HepG2 (cell line): ENCODE data around the gene ETF1. TPM values are rescaled to one million over a fixed set of nuclear protein-coding genes. Genes with fewer than 3 reads are reported as not detected.

Experiments used
- ATAC-seq: fragments of 200-7000 bp; cut with Tn5 transposase; 3 replicates; pipeline ENCODE4 v1.9.1; 2020; ENCODE audit warnings: mild to moderate bottlenecking, moderate library complexity
- BruUV-seq: library from RNA; stranded (reverse); fragments of 400-500 nt; replicated peaks from 2 replicates; lab custom pipeline; 2021; lab: Mats Ljungman, UMichigan
- CTCF ChIA-PET: fragments of 300-600 bp; formaldehyde crosslinking; extraction: SDS; loops from one replicate; lab custom pipeline; 2021; ENCODE audit warnings: low total read pairs, inconsistent platforms, low intra/inter-chr PET ratio; lab: Yijun Ruan, JAX
- POLR2A ChIA-PET: fragments of 350-600 bp; sonication (Branson Sonifier 250); formaldehyde crosslinking; loops from one replicate; lab custom pipeline; 2020; ENCODE audit warnings: antibody characterized with exemption, inconsistent platforms; lab: Yijun Ruan, JAX
- DNase-seq: peaks from one replicate; pipeline ENCODE4 v3.0.0-alpha.2; 2015; ENCODE audit warnings: low spot score
- FAIRE-seq: peaks from 3 replicates; lab custom pipeline; 2011; peaks lifted over from hg19 to GRCh38; lab: Jason Lieb, UNC
- H2AFZ ChIP-seq: one replicate; pipeline ENCODE4 v1.6.1; 2011; ENCODE audit warnings: low read length, inconsistent platforms
- H3K27ac ChIP-seq: fragments of 300-600 bp; 3 replicates; pipeline ENCODE4 v1.8.0; 2011; ENCODE audit warnings: mixed run types, mild to moderate bottlenecking, mixed read lengths, low read length, inconsistent platforms; ENCODE audit not compliant: insufficient read depth; ENCODE audit errors: extremely low read length
- H3K27me3 ChIP-seq, 2 experiments: fragments of 200-600 bp in 1 of 2; 2 replicates in 1 of 2; 3 replicates in 1 of 2; pipeline versions ENCODE4 v1.6.0 to v1.8.0; 2011; ENCODE audit warnings: low read length in 2 of 2, mild to moderate bottlenecking in 2 of 2, moderate library complexity in 2 of 2, inconsistent platforms in 1 of 2; ENCODE audit not compliant: insufficient read depth in 2 of 2, control insufficient read depth in 1 of 2
- H3K36me3 ChIP-seq, 2 experiments: fragments of 200-600 bp in 1 of 2; replicated peaks in 1 of 2; 2 replicates in 1 of 2; 3 replicates in 1 of 2; pipeline versions ENCODE4 v1.5.1 to v1.8.0; 2011; ENCODE audit warnings: low read length in 2 of 2, inconsistent platforms in 1 of 2; ENCODE audit not compliant: insufficient read depth in 2 of 2, control insufficient read depth in 1 of 2
- H3K4me1 ChIP-seq: 2 replicates; pipeline ENCODE4 v1.5.1; 2012; ENCODE audit warnings: low read length, inconsistent platforms; ENCODE audit not compliant: insufficient read depth
- H3K4me2 ChIP-seq: 2 replicates; pipeline ENCODE4 v1.6.0; 2011; ENCODE audit warnings: low read depth, low read length, inconsistent platforms
- H3K4me3 ChIP-seq, 3 experiments: fragments of 200-600 bp in 1 of 3; sonication (generic), shearing (Covaris generic) in 1 of 3; replicated peaks in 1 of 3; 2 replicates each; pipeline ENCODE4 v1.5.1; 2011 to 2016; ENCODE audit warnings: low read length in 3 of 3, inconsistent platforms in 2 of 3, low read depth in 2 of 3, mild to moderate bottlenecking in 2 of 3, control low read depth in 1 of 3, mixed read lengths in 1 of 3; ENCODE audit not compliant: insufficient read depth in 1 of 3
- H3K79me2 ChIP-seq: one replicate; pipeline ENCODE4 v1.6.1; 2011; ENCODE audit warnings: low read length, inconsistent platforms; ENCODE audit not compliant: insufficient read depth
- H3K9ac ChIP-seq: 2 replicates; pipeline ENCODE4 v1.6.0; 2011; ENCODE audit warnings: mild to moderate bottlenecking, low read depth, low read length, inconsistent platforms; ENCODE audit not compliant: insufficient read depth
- H3K9me3 ChIP-seq: 2 replicates; pipeline ENCODE4 v1.5.1; 2012; ENCODE audit warnings: mild to moderate bottlenecking, low read length
- H4K20me1 ChIP-seq: 2 replicates; pipeline ENCODE4 v1.6.0; 2011; ENCODE audit warnings: inconsistent platforms, mild to moderate bottlenecking, low read length, moderate library complexity; ENCODE audit not compliant: insufficient read depth
- ATAD3A ChIP-seq: sonication (generic); formaldehyde crosslinking; IDR thresholded peaks from 2 replicates; pipeline ENCODE4 v1.4.0; 2020; ENCODE audit warnings: missing genetic modification reagents
- PAF1 ChIP-seq: IDR thresholded peaks from 2 replicates; pipeline ENCODE4 v1.6.1; 2016; ENCODE audit warnings: missing genetic modification reagents, missing compliant biosample characterization
- PHF20 ChIP-seq: sonication (generic); formaldehyde crosslinking; IDR thresholded peaks from 2 replicates; pipeline ENCODE4 v1.5.0; 2020; ENCODE audit warnings: mild to moderate bottlenecking, missing genetic modification reagents
- RBM22 ChIP-seq: fragments of 200-400 bp; formaldehyde crosslinking; optimal IDR thresholded peaks from 2 replicates; pipeline ENCODE3; 2017; ENCODE audit warnings: mild to moderate bottlenecking, low read length, moderate library complexity
- RXRA ChIP-seq: sonication (generic); formaldehyde crosslinking; IDR thresholded peaks from 2 replicates; pipeline ENCODE4 v1.5.1; 2020; ENCODE audit warnings: missing genetic modification reagents
- SMARCE1 ChIP-seq: fragments of 450-650 bp; IDR thresholded peaks from 2 replicates; pipeline ENCODE4 v1.6.1; 2017; ENCODE audit warnings: borderline replicate concordance
- SRSF9 ChIP-seq: fragments of 200-400 bp; formaldehyde crosslinking; IDR thresholded peaks from 2 replicates; pipeline ENCODE4 v1.6.1; 2018; ENCODE audit warnings: borderline replicate concordance, mild to moderate bottlenecking, low read depth, low read length; ENCODE audit not compliant: insufficient read depth, poor library complexity, severe bottlenecking
- TCF7L2 ChIP-seq: IDR thresholded peaks from 2 replicates; pipeline ENCODE4 v1.6.1; 2011; ENCODE audit warnings: mild to moderate bottlenecking, low read depth, low read length, moderate library complexity
- ZNF326 ChIP-seq: sonication (generic); formaldehyde crosslinking; IDR thresholded peaks from 2 replicates; pipeline ENCODE4 v1.4.0; 2020; ENCODE audit warnings: missing genetic modification reagents, borderline replicate concordance
- ZNF552 ChIP-seq: sonication (generic); formaldehyde crosslinking; IDR thresholded peaks from 2 replicates; pipeline ENCODE4 v1.9.0; 2022; ENCODE audit warnings: missing genetic modification reagents, mild to moderate bottlenecking, borderline replicate concordance
- ZNF557 ChIP-seq: sonication (generic); formaldehyde crosslinking; IDR thresholded peaks from 2 replicates; pipeline ENCODE4 v1.4.0; 2020; ENCODE audit warnings: missing genetic modification reagents
- ZNF577 ChIP-seq: sonication (generic); formaldehyde crosslinking; IDR thresholded peaks from 2 replicates; pipeline ENCODE4 v1.4.0; 2020; ENCODE audit warnings: mild to moderate bottlenecking, low read depth, missing genetic modification reagents, borderline replicate concordance
- ZNF670 ChIP-seq: sonication (generic); formaldehyde crosslinking; IDR thresholded peaks from 2 replicates; pipeline ENCODE4 v1.8.0; 2022; ENCODE audit warnings: mild to moderate bottlenecking, missing genetic modification reagents, borderline replicate concordance
- WGBS: methylation state at CpG from one replicate; pipeline ENCODE4 v1.1.6; 2017; ENCODE audit warnings: low lambda C conversion rate; 5-methylcytosine and 5-hydroxymethylcytosine counted together
- in situ Hi-C: cut with HindIII; loops from 2 replicates; pipeline ENCODE4 v1.10.0; 2017; ENCODE audit warnings: low pct_unique_long_range_greater_than_20kb; ENCODE audit not compliant: extremely low pct_ligation_motif_present
- intact Hi-C: fragments of 100-400 bp; cut with micrococcal nuclease; formaldehyde crosslinking; loops from one replicate; pipeline ENCODE4 v1.10.0; 2022; ENCODE audit not compliant: unreplicated experiment
- polyA plus RNA-seq, 8 experiments: library from polyadenylated mRNA; depleted of rRNA in 3 of 8; stranded (reverse) in 7 of 8; unstranded in 1 of 8; fragments of >200 nt; fragmentation: Illumina TruSeq in 4 of 8; extraction: Trizol in 4 of 8; gene quantifications; 2 replicates each; pipeline versions ENCODE4 v1.2.1 to v1.2.3, GENCODE V29; 2011 to 2016; ENCODE audit warnings: low read depth in 4 of 8, missing spikeins in 1 of 8, mixed read lengths in 1 of 8; ENCODE audit not compliant: insufficient read depth in 1 of 8
- total RNA-seq, 5 experiments: library from RNA; depleted of rRNA; stranded (reverse); fragments of >200 nt; fragmentation: Illumina TruSeq; extraction: Trizol; gene quantifications; 2 replicates each; pipeline ENCODE4 v1.2.3, GENCODE V29; 2016; ENCODE audit warnings: low read depth in 1 of 5
- TF ChIP-seq, protein P1 (sequence below): sonication (generic); formaldehyde crosslinking; conservative IDR thresholded peaks from 2 replicates; pipeline ENCODE4 v1.4.0; 2020; ENCODE audit warnings: missing genetic modification reagents
- TF ChIP-seq, protein P2 (sequence below): sonication (generic); formaldehyde crosslinking; IDR thresholded peaks from 2 replicates; pipeline ENCODE4 v1.8.1; 2023; ENCODE audit warnings: mild to moderate bottlenecking, inconsistent platforms, moderate library complexity, missing genetic modification reagents, borderline replicate concordance
- TF ChIP-seq, protein P3 (sequence below), 2 experiments: sonication (generic) in 1 of 2; formaldehyde crosslinking in 1 of 2; IDR thresholded peaks; 2 replicates each; pipeline versions ENCODE4 v1.5.1 to v1.6.1; 2011 to 2020; ENCODE audit warnings: borderline replicate concordance in 1 of 2, low read depth in 1 of 2, low read length in 1 of 2, mild to moderate bottlenecking in 1 of 2, missing genetic modification reagents in 1 of 2, moderate library complexity in 1 of 2
- TF ChIP-seq, protein P4 (sequence below): IDR thresholded peaks from 2 replicates; pipeline ENCODE4 v1.6.1; 2012; ENCODE audit warnings: low read depth, low read length, improper control_type of control experiment

Gene ETF1
- total and polyA plus RNA-seq, 2 of the 13 experiments (the other 11 are each of a cell fraction or from before 2014, with no cell fraction given) = 52.1 to 184 TPM

DNA sequence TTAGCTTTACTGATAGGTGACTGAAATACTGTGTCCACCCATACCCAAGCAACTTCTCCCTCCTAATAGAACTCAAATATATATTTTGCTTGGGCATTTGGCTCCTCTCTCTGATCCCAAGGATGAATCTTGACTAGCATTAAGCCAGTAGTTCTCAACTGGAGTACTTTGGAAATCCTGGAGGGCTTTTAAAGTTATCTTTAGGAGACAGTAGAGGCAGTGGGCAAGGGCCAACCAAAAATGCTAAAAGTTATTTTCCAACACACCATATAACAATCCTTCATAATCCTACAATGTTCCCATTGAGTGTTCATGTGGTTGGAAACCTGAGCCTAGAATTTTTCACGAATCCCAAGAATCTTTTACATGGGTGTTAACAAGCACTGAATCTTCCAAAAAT is 11.1 kb upstream of the ETF1 start:
- Histone ChIP-seq H4K20me1 (no peaks in the 10 kb centered on the region; the same call in 1 of the 2 replicates), H3K4me1 (no peaks in the 10 kb centered on the region), H3K27me3 (no peaks in the 10 kb centered on the region), H3K9ac (no peak overlapping the region), H3K9me3 (no peaks in the 10 kb centered on the region), H3K79me2 (no peaks in the 10 kb centered on the region), H3K27ac (no peak overlapping the region), H3K4me3 (no peak overlapping the region), H3K4me2 (no peak overlapping the region), H2AFZ (no peak overlapping the region), H3K36me3 (peaks cover 21 to 49% of the 10 kb centered on the region in 2 experiments)
- intact Hi-C loops = no loop called here
- ChIA-PET POLR2A (interaction anchor here (1.5 to 4.4 kb wide), 2 partner anchors 11 to 21 kb away, joined by 5 to 27 read pairs; partner anchors contain the start of genes ETF1 and HSPA9), CTCF (no interaction called here)
- FAIRE-seq (no peak), DNase-seq (no peak), ATAC-seq (no peak; the same call in 2 of the 3 replicates)
- WGBS = 92% methylated on average over 1 of the region's 1 CpG
- no TSS peak for BruUV-seq
- in situ Hi-C loops = no loop called here
- TF ChIP-seq PHF20 (no peak), ZNF557 (CRISPR knock-in tag) (no peak), ZNF326 (CRISPR knock-in tag) (no peak), RBM22 (peak; percentile 40), ATAD3A (CRISPR knock-in tag) (no peak), ZNF552 (CRISPR knock-in tag) (no peak), RXRA (CRISPR knock-in tag) (no peak), ZNF670 (no peak), TCF7L2 (no peak), ZNF577 (CRISPR knock-in tag) (no peak), SRSF9 (no peak), PAF1 (CRISPR knock-in tag) (peak; percentile 8), SMARCE1 (no peak)
- TF ChIP-seq, protein P1, sequence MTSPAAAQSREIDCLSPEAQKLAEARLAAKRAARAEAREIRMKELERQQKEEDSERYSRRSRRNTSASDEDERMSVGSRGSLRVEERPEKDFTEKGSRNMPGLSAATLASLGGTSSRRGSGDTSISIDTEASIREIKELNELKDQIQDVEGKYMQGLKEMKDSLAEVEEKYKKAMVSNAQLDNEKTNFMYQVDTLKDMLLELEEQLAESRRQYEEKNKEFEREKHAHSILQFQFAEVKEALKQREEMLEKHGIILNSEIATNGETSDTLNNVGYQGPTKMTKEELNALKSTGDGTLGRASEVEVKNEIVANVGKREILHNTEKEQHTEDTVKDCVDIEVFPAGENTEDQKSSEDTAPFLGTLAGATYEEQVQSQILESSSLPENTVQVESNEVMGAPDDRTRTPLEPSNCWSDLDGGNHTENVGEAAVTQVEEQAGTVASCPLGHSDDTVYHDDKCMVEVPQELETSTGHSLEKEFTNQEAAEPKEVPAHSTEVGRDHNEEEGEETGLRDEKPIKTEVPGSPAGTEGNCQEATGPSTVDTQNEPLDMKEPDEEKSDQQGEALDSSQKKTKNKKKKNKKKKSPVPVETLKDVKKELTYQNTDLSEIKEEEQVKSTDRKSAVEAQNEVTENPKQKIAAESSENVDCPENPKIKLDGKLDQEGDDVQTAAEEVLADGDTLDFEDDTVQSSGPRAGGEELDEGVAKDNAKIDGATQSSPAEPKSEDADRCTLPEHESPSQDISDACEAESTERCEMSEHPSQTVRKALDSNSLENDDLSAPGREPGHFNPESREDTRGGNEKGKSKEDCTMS (CRISPR knock-in tag) = no peak
- TF ChIP-seq, protein P2, sequence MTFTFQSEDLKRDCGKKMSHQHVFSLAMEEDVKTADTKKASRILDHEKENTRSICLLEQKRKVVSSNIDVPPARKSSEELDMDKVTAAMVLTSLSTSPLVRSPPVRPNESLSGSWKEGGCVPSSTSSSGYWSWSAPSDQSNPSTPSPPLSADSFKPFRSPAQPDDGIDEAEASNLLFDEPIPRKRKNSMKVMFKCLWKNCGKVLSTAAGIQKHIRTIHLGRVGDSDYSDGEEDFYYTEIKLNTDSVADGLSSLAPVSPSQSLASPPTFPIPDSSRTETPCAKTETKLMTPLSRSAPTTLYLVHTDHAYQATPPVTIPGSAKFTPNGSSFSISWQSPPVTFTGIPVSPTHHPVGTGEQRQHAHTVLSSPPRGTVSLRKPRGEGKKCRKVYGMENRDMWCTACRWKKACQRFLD (CRISPR knock-in tag) = no peak
- TF ChIP-seq, protein P3, sequence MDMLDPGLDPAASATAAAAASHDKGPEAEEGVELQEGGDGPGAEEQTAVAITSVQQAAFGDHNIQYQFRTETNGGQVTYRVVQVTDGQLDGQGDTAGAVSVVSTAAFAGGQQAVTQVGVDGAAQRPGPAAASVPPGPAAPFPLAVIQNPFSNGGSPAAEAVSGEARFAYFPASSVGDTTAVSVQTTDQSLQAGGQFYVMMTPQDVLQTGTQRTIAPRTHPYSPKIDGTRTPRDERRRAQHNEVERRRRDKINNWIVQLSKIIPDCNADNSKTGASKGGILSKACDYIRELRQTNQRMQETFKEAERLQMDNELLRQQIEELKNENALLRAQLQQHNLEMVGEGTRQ (IDR thresholded peaks at IDR 0.05; ENCODE audit: low read depth, low read length) = no peak
- TF ChIP-seq, protein P3 (CRISPR knock-in tag; IDR thresholded peaks at IDR 0.05; ENCODE audit: borderline replicate concordance) = no peak
- TF ChIP-seq, protein P4, sequence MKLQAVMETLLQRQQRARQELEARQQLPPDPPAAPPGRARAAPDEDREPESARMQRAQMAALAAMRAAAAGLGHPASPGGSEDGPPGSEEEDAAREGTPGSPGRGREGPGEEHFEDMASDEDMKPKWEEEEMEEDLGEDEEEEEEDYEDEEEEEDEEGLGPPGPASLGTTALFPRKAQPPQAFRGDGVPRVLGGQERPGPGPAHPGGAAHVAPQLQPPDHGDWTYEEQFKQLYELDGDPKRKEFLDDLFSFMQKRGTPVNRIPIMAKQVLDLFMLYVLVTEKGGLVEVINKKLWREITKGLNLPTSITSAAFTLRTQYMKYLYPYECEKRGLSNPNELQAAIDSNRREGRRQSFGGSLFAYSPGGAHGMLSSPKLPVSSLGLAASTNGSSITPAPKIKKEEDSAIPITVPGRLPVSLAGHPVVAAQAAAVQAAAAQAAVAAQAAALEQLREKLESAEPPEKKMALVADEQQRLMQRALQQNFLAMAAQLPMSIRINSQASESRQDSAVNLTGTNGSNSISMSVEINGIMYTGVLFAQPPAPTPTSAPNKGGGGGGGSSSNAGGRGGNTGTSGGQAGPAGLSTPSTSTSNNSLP = no peak
